GM23338 (cell line): Measurements from ENCODE around the gene SFMBT2. TPM values are rescaled to one million over a fixed set of nuclear protein-coding genes. Genes with fewer than 3 reads are reported as not detected.

ENCODE experiments used
- ATAC-seq: fragments of 200-7000 bp; cut with Tn5 transposase; 3 replicates; pipeline ENCODE4 v1.9.1; 2020
- DNase-seq: peaks from one replicate; pipeline ENCODE4 v3.0.0-alpha.2; 2015; ENCODE audit warnings: low spot score
- H2AFZ ChIP-seq: fragments of 200-600 bp; sonication (generic); 2 replicates; pipeline ENCODE4 v1.8.0; 2016; ENCODE audit warnings: antibody characterized with exemption, mild to moderate bottlenecking, moderate library complexity
- H3F3A ChIP-seq: fragments of 200-600 bp; sonication (generic); replicated peaks from 2 replicates; pipeline ENCODE4 v1.8.0; 2017; ENCODE audit warnings: antibody characterized with exemption, mixed run types, low read depth
- H3K27ac ChIP-seq: fragments of 200-600 bp; sonication (generic); 2 replicates; pipeline ENCODE4 v1.6.1; 2016; ENCODE audit warnings: low read depth
- H3K27me3 ChIP-seq: fragments of 200-600 bp; sonication (generic); 2 replicates; pipeline ENCODE4 v1.8.0; 2016; ENCODE audit warnings: mild to moderate bottlenecking, mixed run types, moderate library complexity; ENCODE audit not compliant: insufficient read depth
- H3K36me3 ChIP-seq: fragments of 200-600 bp; sonication (generic); 2 replicates; pipeline ENCODE4 v1.8.0; 2016; ENCODE audit warnings: mild to moderate bottlenecking; ENCODE audit not compliant: insufficient read depth
- H3K4me1 ChIP-seq: fragments of 200-600 bp; sonication (generic); 2 replicates; pipeline ENCODE4 v1.8.0; 2016; ENCODE audit warnings: mild to moderate bottlenecking, moderate library complexity; ENCODE audit not compliant: insufficient read depth
- H3K4me2 ChIP-seq: fragments of 200-600 bp; sonication (generic); 2 replicates; pipeline ENCODE4 v1.7.1; 2017; ENCODE audit warnings: mixed run types
- H3K4me3 ChIP-seq: fragments of 200-600 bp; sonication (generic); 2 replicates; pipeline ENCODE4 v1.6.1; 2016; ENCODE audit warnings: mixed run types
- H3K79me2 ChIP-seq: fragments of 200-600 bp; sonication (generic); replicated peaks from 2 replicates; pipeline ENCODE4 v1.8.0; 2017; ENCODE audit warnings: mild to moderate bottlenecking; ENCODE audit not compliant: insufficient read depth
- H3K9me2 ChIP-seq: fragments of 200-600 bp; sonication (generic); 2 replicates; pipeline ENCODE4 v1.8.0; 2017; ENCODE audit not compliant: insufficient read depth
- H4K20me1 ChIP-seq: fragments of 200-600 bp; sonication (generic); replicated peaks from 2 replicates; pipeline ENCODE4 v1.8.0; 2017; ENCODE audit warnings: mild to moderate bottlenecking; ENCODE audit not compliant: insufficient read depth
- H3K27ac Mint-ChIP-seq: 2 replicates; pipeline ENCODE4 v1.8.0; 2020; ENCODE audit warnings: inconsistent platforms, mild to moderate bottlenecking, moderate library complexity, mixed read lengths
- H3K27me3 Mint-ChIP-seq: 3 replicates; pipeline ENCODE4 v1.8.0; 2022; ENCODE audit warnings: low read depth, mild to moderate bottlenecking, moderate library complexity, mixed read lengths, inconsistent platforms; ENCODE audit not compliant: insufficient read depth, poor library complexity
- H3K36me3 Mint-ChIP-seq: 3 replicates; pipeline ENCODE4 v1.8.0; 2021; ENCODE audit warnings: low read depth, mild to moderate bottlenecking, inconsistent platforms, moderate library complexity, mixed read lengths
- H3K4me1 Mint-ChIP-seq: 3 replicates; pipeline ENCODE4 v1.8.0; 2020; ENCODE audit warnings: mild to moderate bottlenecking, inconsistent platforms, mixed read lengths
- H3K4me3 Mint-ChIP-seq: 3 replicates; pipeline ENCODE4 v1.8.0; 2021; ENCODE audit warnings: moderate library complexity, mild to moderate bottlenecking, inconsistent platforms, mixed read lengths
- H3K9me3 Mint-ChIP-seq: 3 replicates; pipeline ENCODE4 v1.8.0; 2020; ENCODE audit warnings: moderate library complexity, mild to moderate bottlenecking, inconsistent platforms, mixed read lengths
- CREB1 ChIP-seq: fragments of 250-450 bp; sonication (Bioruptor Pico); IDR thresholded peaks from 2 replicates; pipeline ENCODE4 v1.5.0; 2020; ENCODE audit warnings: low read depth, mild to moderate bottlenecking, moderate library complexity
- EZH2 ChIP-seq: fragments of 200-600 bp; sonication (generic); IDR thresholded peaks from one replicate; pipeline ENCODE4 v1.8.0; 2017; ENCODE audit warnings: antibody characterized with exemption, mild to moderate bottlenecking, low read depth; ENCODE audit not compliant: unreplicated experiment
- EZH2phosphoT487 ChIP-seq: fragments of 200-600 bp; sonication (generic); IDR thresholded peaks from one replicate; pipeline ENCODE4 v1.8.1; 2018; ENCODE audit warnings: antibody characterized with exemption; ENCODE audit not compliant: unreplicated experiment
- JUNB ChIP-seq: IDR thresholded peaks from one replicate; pipeline ENCODE4 v1.6.1; 2016; ENCODE audit warnings: antibody characterized with exemption; ENCODE audit not compliant: unreplicated experiment
- NANOG ChIP-seq: IDR thresholded peaks from 2 replicates; pipeline ENCODE4 v1.6.1; 2016; ENCODE audit warnings: antibody characterized with exemption, borderline replicate concordance
- POLR2AphosphoS5 ChIP-seq: IDR thresholded peaks from 2 replicates; pipeline ENCODE4 v1.6.1; 2016; ENCODE audit warnings: antibody characterized with exemption, low read depth
- STAT1 ChIP-seq: IDR thresholded peaks from one replicate; pipeline ENCODE4 v1.6.1; 2016; ENCODE audit warnings: antibody characterized with exemption; ENCODE audit not compliant: unreplicated experiment
- ZNF114 ChIP-seq: fragments of 250-450 bp; sonication (Bioruptor Pico); IDR thresholded peaks from 2 replicates; pipeline ENCODE4 v1.5.0; 2020; ENCODE audit warnings: mild to moderate bottlenecking, moderate library complexity
- ZNF331 ChIP-seq: fragments of 250-450 bp; sonication (Bioruptor Pico); IDR thresholded peaks from 2 replicates; pipeline ENCODE4 v1.5.0; 2020; ENCODE audit warnings: low read depth, mild to moderate bottlenecking, moderate library complexity
- polyA plus RNA-seq: library from polyadenylated mRNA; unstranded; fragments of >200 nt; fragmentation: Nextera tagmentation; extraction: Ambion mirVana; gene quantifications from 2 replicates; pipeline ENCODE4 v1.2.1, GENCODE V29; 2016
- total RNA-seq: library from RNA; depleted of rRNA; stranded (reverse); fragments of >200 nt; shearing (Covaris generic); gene quantifications from 2 replicates; pipeline ENCODE4 v1.2.3, GENCODE V29; 2014
- TF ChIP-seq, protein P1 (sequence below): IDR thresholded peaks from one replicate; pipeline ENCODE4 v1.6.1; 2018; ENCODE audit warnings: antibody characterized with exemption; ENCODE audit not compliant: unreplicated experiment
- TF ChIP-seq, protein P2 (sequence below): IDR thresholded peaks from 2 replicates; pipeline ENCODE4 v1.6.1; 2016; ENCODE audit warnings: antibody characterized with exemption
- TF ChIP-seq, protein P3 (sequence below): fragments of 250-450 bp; sonication (Bioruptor Pico); IDR thresholded peaks from 2 replicates; pipeline ENCODE4 v1.5.0; 2020; ENCODE audit warnings: mild to moderate bottlenecking, moderate library complexity
- TF ChIP-seq, protein P4 (sequence below), 2 experiments: fragments of 200-600 bp in 1 of 2; sonication (generic) in 1 of 2; conservative IDR thresholded peaks; 2 replicates each; pipeline versions ENCODE4 v1.5.1 to v1.6.1; 2016 to 2017; ENCODE audit warnings: antibody characterized with exemption in 2 of 2, low read depth in 2 of 2, mild to moderate bottlenecking in 2 of 2, moderate library complexity in 1 of 2

Gene SFMBT2
- total and polyA plus RNA-seq, 2 experiments from 2014 or later = 2.7 to 6.7 TPM

DNA sequence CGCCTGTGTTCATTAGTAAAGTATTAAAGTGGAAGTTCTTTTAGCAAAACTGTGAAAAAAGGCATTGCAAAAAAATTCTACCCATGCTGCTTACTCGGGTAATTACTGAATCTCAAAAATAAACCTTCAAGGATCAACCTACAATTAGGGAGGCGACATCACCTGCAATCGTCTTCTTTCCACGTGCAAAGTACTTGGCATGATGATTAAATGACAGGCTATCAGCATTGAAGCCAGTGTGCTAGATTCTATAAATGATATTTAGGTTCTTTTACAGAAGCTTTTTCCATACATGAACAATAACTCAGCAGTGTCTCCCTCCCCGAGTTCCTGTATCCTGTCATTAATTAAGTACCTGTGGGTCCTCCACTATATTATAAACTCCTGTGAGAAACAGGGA, 105.8 kb downstream of the SFMBT2 start:
- Histone ChIP-seq H3K4me3 (no peak overlapping the region), H3K4me1 (peaks cover 15% of the 10 kb centered on the region), H3K4me2 (no peak overlapping the region), H3K27me3 (no peaks in the 10 kb centered on the region), H4K20me1 (0 out of 2 replicates have a peak, but pooled peaks cover under 1% of the 10 kb centered on the region), H3K9me2 (0 out of 2 replicates have a peak, but pooled peaks cover 4% of the 10 kb centered on the region), H3K36me3 (no peaks in the 10 kb centered on the region), H2AFZ (no peak overlapping the region), H3F3A (no peaks in the 10 kb centered on the region), H3K79me2 (no peaks in the 10 kb centered on the region; the same call in 1 of the 2 replicates), H3K27ac (no peak overlapping the region)
- Mint-ChIP-seq H3K27me3 (no peaks in the 10 kb centered on the region), H3K27ac (no peak overlapping the region), H3K9me3 (0 out of 3 replicates have a peak, but pooled peaks cover 5% of the 10 kb centered on the region), H3K36me3 (peaks cover 3% of the 10 kb centered on the region; the same call in 1 of the 3 replicates), H3K4me1 (peaks cover 20% of the 10 kb centered on the region), H3K4me3 (no peak overlapping the region)
- no peak for ATAC-seq
- no peak for DNase-seq
- no peak for TF ChIP-seq JUNB
- TF ChIP-seq STAT1 = no peak
- TF ChIP-seq ZNF331 (CRISPR knock-in tag) = no peak
- no peak for TF ChIP-seq CREB1 (CRISPR knock-in tag)
- no peak for TF ChIP-seq EZH2
- TF ChIP-seq POLR2AphosphoS5 = no peak
- TF ChIP-seq EZH2phosphoT487 = no peak
- no peak for TF ChIP-seq NANOG
- TF ChIP-seq ZNF114 (CRISPR knock-in tag) = no peak
- TF ChIP-seq, protein P1, sequence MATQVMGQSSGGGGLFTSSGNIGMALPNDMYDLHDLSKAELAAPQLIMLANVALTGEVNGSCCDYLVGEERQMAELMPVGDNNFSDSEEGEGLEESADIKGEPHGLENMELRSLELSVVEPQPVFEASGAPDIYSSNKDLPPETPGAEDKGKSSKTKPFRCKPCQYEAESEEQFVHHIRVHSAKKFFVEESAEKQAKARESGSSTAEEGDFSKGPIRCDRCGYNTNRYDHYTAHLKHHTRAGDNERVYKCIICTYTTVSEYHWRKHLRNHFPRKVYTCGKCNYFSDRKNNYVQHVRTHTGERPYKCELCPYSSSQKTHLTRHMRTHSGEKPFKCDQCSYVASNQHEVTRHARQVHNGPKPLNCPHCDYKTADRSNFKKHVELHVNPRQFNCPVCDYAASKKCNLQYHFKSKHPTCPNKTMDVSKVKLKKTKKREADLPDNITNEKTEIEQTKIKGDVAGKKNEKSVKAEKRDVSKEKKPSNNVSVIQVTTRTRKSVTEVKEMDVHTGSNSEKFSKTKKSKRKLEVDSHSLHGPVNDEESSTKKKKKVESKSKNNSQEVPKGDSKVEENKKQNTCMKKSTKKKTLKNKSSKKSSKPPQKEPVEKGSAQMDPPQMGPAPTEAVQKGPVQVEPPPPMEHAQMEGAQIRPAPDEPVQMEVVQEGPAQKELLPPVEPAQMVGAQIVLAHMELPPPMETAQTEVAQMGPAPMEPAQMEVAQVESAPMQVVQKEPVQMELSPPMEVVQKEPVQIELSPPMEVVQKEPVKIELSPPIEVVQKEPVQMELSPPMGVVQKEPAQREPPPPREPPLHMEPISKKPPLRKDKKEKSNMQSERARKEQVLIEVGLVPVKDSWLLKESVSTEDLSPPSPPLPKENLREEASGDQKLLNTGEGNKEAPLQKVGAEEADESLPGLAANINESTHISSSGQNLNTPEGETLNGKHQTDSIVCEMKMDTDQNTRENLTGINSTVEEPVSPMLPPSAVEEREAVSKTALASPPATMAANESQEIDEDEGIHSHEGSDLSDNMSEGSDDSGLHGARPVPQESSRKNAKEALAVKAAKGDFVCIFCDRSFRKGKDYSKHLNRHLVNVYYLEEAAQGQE = no peak
- TF ChIP-seq, protein P2, sequence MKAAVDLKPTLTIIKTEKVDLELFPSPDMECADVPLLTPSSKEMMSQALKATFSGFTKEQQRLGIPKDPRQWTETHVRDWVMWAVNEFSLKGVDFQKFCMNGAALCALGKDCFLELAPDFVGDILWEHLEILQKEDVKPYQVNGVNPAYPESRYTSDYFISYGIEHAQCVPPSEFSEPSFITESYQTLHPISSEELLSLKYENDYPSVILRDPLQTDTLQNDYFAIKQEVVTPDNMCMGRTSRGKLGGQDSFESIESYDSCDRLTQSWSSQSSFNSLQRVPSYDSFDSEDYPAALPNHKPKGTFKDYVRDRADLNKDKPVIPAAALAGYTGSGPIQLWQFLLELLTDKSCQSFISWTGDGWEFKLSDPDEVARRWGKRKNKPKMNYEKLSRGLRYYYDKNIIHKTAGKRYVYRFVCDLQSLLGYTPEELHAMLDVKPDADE = no peak
- TF ChIP-seq, protein P3, sequence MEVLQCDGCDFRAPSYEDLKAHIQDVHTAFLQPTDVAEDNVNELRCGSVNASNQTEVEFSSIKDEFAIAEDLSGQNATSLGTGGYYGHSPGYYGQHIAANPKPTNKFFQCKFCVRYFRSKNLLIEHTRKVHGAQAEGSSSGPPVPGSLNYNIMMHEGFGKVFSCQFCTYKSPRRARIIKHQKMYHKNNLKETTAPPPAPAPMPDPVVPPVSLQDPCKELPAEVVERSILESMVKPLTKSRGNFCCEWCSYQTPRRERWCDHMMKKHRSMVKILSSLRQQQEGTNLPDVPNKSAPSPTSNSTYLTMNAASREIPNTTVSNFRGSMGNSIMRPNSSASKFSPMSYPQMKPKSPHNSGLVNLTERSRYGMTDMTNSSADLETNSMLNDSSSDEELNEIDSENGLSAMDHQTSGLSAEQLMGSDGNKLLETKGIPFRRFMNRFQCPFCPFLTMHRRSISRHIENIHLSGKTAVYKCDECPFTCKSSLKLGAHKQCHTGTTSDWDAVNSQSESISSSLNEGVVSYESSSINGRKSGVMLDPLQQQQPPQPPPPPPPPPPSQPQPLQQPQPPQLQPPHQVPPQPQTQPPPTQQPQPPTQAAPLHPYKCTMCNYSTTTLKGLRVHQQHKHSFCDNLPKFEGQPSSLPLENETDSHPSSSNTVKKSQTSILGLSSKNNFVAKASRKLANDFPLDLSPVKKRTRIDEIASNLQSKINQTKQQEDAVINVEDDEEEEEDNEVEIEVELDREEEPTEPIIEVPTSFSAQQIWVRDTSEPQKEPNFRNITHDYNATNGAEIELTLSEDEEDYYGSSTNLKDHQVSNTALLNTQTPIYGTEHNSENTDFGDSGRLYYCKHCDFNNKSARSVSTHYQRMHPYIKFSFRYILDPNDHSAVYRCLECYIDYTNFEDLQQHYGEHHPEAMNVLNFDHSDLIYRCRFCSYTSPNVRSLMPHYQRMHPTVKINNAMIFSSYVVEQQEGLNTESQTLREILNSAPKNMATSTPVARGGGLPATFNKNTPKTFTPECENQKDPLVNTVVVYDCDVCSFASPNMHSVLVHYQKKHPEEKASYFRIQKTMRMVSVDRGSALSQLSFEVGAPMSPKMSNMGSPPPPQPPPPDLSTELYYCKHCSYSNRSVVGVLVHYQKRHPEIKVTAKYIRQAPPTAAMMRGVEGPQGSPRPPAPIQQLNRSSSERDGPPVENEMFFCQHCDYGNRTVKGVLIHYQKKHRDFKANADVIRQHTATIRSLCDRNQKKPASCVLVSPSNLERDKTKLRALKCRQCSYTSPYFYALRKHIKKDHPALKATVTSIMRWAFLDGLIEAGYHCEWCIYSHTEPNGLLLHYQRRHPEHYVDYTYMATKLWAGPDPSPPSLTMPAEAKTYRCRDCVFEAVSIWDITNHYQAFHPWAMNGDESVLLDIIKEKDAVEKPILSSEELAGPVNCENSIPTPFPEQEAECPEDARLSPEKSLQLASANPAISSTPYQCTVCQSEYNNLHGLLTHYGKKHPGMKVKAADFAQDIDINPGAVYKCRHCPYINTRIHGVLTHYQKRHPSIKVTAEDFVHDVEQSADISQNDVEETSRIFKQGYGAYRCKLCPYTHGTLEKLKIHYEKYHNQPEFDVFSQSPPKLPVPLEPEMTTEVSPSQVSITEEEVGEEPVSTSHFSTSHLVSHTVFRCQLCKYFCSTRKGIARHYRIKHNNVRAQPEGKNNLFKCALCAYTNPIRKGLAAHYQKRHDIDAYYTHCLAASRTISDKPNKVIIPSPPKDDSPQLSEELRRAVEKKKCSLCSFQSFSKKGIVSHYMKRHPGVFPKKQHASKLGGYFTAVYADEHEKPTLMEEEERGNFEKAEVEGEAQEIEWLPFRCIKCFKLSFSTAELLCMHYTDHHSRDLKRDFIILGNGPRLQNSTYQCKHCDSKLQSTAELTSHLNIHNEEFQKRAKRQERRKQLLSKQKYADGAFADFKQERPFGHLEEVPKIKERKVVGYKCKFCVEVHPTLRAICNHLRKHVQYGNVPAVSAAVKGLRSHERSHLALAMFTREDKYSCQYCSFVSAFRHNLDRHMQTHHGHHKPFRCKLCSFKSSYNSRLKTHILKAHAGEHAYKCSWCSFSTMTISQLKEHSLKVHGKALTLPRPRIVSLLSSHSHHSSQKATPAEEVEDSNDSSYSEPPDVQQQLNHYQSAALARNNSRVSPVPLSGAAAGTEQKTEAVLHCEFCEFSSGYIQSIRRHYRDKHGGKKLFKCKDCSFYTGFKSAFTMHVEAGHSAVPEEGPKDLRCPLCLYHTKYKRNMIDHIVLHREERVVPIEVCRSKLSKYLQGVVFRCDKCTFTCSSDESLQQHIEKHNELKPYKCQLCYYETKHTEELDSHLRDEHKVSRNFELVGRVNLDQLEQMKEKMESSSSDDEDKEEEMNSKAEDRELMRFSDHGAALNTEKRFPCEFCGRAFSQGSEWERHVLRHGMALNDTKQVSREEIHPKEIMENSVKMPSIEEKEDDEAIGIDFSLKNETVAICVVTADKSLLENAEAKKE (CRISPR knock-in tag) = no peak
- TF ChIP-seq, protein P4, sequence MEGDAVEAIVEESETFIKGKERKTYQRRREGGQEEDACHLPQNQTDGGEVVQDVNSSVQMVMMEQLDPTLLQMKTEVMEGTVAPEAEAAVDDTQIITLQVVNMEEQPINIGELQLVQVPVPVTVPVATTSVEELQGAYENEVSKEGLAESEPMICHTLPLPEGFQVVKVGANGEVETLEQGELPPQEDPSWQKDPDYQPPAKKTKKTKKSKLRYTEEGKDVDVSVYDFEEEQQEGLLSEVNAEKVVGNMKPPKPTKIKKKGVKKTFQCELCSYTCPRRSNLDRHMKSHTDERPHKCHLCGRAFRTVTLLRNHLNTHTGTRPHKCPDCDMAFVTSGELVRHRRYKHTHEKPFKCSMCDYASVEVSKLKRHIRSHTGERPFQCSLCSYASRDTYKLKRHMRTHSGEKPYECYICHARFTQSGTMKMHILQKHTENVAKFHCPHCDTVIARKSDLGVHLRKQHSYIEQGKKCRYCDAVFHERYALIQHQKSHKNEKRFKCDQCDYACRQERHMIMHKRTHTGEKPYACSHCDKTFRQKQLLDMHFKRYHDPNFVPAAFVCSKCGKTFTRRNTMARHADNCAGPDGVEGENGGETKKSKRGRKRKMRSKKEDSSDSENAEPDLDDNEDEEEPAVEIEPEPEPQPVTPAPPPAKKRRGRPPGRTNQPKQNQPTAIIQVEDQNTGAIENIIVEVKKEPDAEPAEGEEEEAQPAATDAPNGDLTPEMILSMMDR (conservative IDR thresholded peaks at IDR 0.05; ENCODE audit: low read depth in 2 of 2) = no peak
